ENCODE results near the gene OSBPL5.

GRCh38 chr11:3128356-3129180 lies 36.5 kb downstream of the OSBPL5 start:
- TF ChIP-seq CTCF (IDR thresholded peaks at IDR 0.05) (no peak), EZH2 (IDR thresholded peaks at IDR 0.05) (no peak)
